HFFc6 (cell line): Measurements from ENCODE around the gene OR52N1. TPM values are rescaled to one million over a fixed set of nuclear protein-coding genes. Genes with fewer than 3 reads are reported as not detected.

Source experiments
- DNase-seq: peaks from one replicate; pipeline ENCODE4 v3.0.0-alpha.2; 2018
- H3K27ac Mint-ChIP-seq: 2 replicates; pipeline ENCODE4 v1.8.0; 2020; ENCODE audit warnings: mild to moderate bottlenecking, mixed read lengths
- H3K27me3 Mint-ChIP-seq: 2 replicates; pipeline ENCODE4 v1.8.0; 2021; ENCODE audit warnings: mild to moderate bottlenecking, moderate library complexity, mixed read lengths; ENCODE audit not compliant: insufficient read depth
- H3K36me3 Mint-ChIP-seq: 2 replicates; pipeline ENCODE4 v1.8.0; 2021; ENCODE audit warnings: low read depth, mixed read lengths
- H3K4me1 Mint-ChIP-seq: 2 replicates; pipeline ENCODE4 v1.8.0; 2020; ENCODE audit warnings: low read depth, mixed read lengths
- H3K4me3 Mint-ChIP-seq: 2 replicates; pipeline ENCODE4 v1.8.0; 2020; ENCODE audit warnings: mild to moderate bottlenecking, moderate library complexity, mixed read lengths
- H3K9me3 Mint-ChIP-seq: 2 replicates; pipeline ENCODE4 v1.8.0; 2020; ENCODE audit warnings: mild to moderate bottlenecking, mixed read lengths
- CTCF ChIP-seq: fragments of 200-600 bp; sonication (generic); IDR thresholded peaks from 2 replicates; pipeline ENCODE4 v1.5.0; 2021; ENCODE audit warnings: antibody characterized with exemption, mild to moderate bottlenecking
- total RNA-seq, 6 experiments: library from RNA; stranded (reverse); fragmentation: NEBNext Ultra II Directional; extraction: Animal tissue kit (Norgen Biotek cat#: 25700); gene quantifications; 2 replicates in 1 of 6; 3 replicates in 5 of 6; pipeline ENCODE4 v1.2.3, GENCODE V29; 2021

OR52N1 gene
- total RNA-seq, 6 experiments from 2014 or later = not detected

DNA sequence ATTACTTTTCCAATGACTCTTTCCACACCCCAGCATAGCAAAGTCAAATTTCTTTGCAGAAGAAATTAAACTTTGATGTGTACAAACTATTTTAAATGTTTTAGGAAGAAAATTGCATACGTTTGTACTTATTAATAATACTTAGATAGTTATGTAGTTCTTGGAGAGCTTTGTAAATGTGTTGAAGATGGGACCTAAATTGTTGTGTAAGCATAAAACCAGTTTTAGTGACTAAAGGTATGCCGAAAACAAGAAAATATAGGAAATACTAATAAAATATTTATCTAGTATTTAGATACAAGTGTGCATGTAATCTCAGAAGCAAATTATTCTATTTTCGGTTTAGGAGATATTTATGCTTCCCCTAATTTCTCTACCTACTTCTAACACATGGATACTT lies 41.2 kb downstream of the OR52N1 start:
- Mint-ChIP-seq H3K36me3 (no peaks in the 10 kb centered on the region), H3K4me3 (no peak overlapping the region), H3K27me3 (0 out of 2 replicates have a peak, but pooled peaks cover 2% of the 10 kb centered on the region), H3K4me1 (no peaks in the 10 kb centered on the region), H3K9me3 (no peaks in the 10 kb centered on the region), H3K27ac (no peak overlapping the region)
- no peak for TF ChIP-seq CTCF
- no peak for DNase-seq

GRCh38 chr11:5746614-5747013 lies 44.5 kb downstream of the OR52N1 start:
- peaks cover 8% of the 10 kb centered on the region; the same call in 1 of the 2 replicates for H3K27me3 Mint-ChIP-seq
- H3K4me3 Mint-ChIP-seq = no peak overlapping the region
- H3K9me3 Mint-ChIP-seq = no peaks in the 10 kb centered on the region; the same call in 1 of the 2 replicates
- no peak for TF ChIP-seq CTCF
- no peaks in the 10 kb centered on the region for H3K36me3 Mint-ChIP-seq
- no peak overlapping the region for H3K27ac Mint-ChIP-seq
- H3K4me1 Mint-ChIP-seq = no peaks in the 10 kb centered on the region
- no peak for DNase-seq

- no peak for DNase-seq
- peaks cover 8% of the 10 kb centered on the region; the same call in 1 of the 2 replicates for H3K27me3 Mint-ChIP-seq
These were observed 52.6 kb downstream of the OR52N1 start for GRCh38 chr11:5738431-5738830.

GRCh38 chr11:5737670-5738392 lies 53.2 kb downstream of the OR52N1 start:
- DNase-seq = no peak
- no peak overlapping the region for H3K27ac Mint-ChIP-seq

More at GRCh38 chr11:5738431-5738830, 52.6 kb downstream of the OR52N1 start:
- H3K27ac Mint-ChIP-seq = no peak overlapping the region
- no peaks in the 10 kb centered on the region for H3K36me3 Mint-ChIP-seq
- no peak overlapping the region for H3K4me3 Mint-ChIP-seq
- H3K9me3 Mint-ChIP-seq = peaks cover 4% of the 10 kb centered on the region; the same call in 1 of the 2 replicates
- peaks cover 25% of the 10 kb centered on the region for H3K4me1 Mint-ChIP-seq
- no peak for TF ChIP-seq CTCF

GRCh38 chr11:5737091-5737490 lies 54.0 kb downstream of the OR52N1 start:
- Mint-ChIP-seq H3K27me3 (peaks cover 1% of the 10 kb centered on the region; the same call in 1 of the 2 replicates), H3K9me3 (peaks cover 4% of the 10 kb centered on the region; the same call in 1 of the 2 replicates)
- DNase-seq = peak; percentile 8

More at GRCh38 chr11:5737670-5738392, 53.2 kb downstream of the OR52N1 start:
- Mint-ChIP-seq H3K36me3 (no peaks in the 10 kb centered on the region), H3K27me3 (peaks cover 4% of the 10 kb centered on the region; the same call in 1 of the 2 replicates), H3K9me3 (peaks cover 4% of the 10 kb centered on the region; the same call in 1 of the 2 replicates), H3K4me1 (peaks cover 25% of the 10 kb centered on the region), H3K4me3 (no peak overlapping the region)
- TF ChIP-seq CTCF = no peak

More at GRCh38 chr11:5737091-5737490, 54.0 kb downstream of the OR52N1 start:
- H3K36me3 Mint-ChIP-seq = no peaks in the 10 kb centered on the region
- no peak for TF ChIP-seq CTCF
- H3K4me3 Mint-ChIP-seq = no peak overlapping the region
- no peak overlapping the region for H3K27ac Mint-ChIP-seq
- H3K4me1 Mint-ChIP-seq = peaks cover 25% of the 10 kb centered on the region

Other genes starting within 250 kb of the OR52N1 start
- gene OR52H1, start 242.7 kb downstream of the OR52N1 start, total RNA-seq = not detected
- gene OR52B6, start 210.4 kb downstream of the OR52N1 start, total RNA-seq = not detected
- gene TRIM6, start 194.6 kb downstream of the OR52N1 start, total RNA-seq = 1 to 10 TPM; 4.0 to 9.0 (median 6.6) TPM
- gene TRIM34, start 166.3 kb downstream of the OR52N1 start, total RNA-seq = 1 to 10 TPM; 3.8 to 6.9 (median 4.9) TPM
- gene TRIM5, start 106.2 kb downstream of the OR52N1 start, total RNA-seq = 10 to 100 TPM; 35.7 to 49.4 (median 43.5) TPM
- gene TRIM22, start 101.5 kb downstream of the OR52N1 start, total RNA-seq = 100 to 1,000 TPM in 5 of 6 experiments, 10 to 100 TPM in 1; 77.9 to 131 (median 118) TPM
- not detected for gene OR56B1, start 54.8 kb downstream of the OR52N1 start, total RNA-seq
- not detected for gene OR52N4, start 37.0 kb downstream of the OR52N1 start, total RNA-seq
- not detected for gene OR52N5, start 7.9 kb downstream of the OR52N1 start, total RNA-seq
- not detected for gene OR52N2, start 17.7 kb upstream of the OR52N1 start, total RNA-seq
- not detected for gene OR52E6, start 50.6 kb upstream of the OR52N1 start, total RNA-seq
- gene OR52E8, start 66.4 kb upstream of the OR52N1 start, total RNA-seq = not detected
- gene OR52E4, start 89.4 kb upstream of the OR52N1 start, total RNA-seq = not detected
- gene OR52E5, start 101.9 kb upstream of the OR52N1 start, total RNA-seq = not detected
- gene OR56A3, start 151.0 kb upstream of the OR52N1 start, total RNA-seq = not detected
- not detected for gene OR56A5, start 177.2 kb upstream of the OR52N1 start, total RNA-seq
- gene OR52L1, start 195.7 kb upstream of the OR52N1 start, total RNA-seq = not detected
- not detected for gene OR56A4, start 215.7 kb upstream of the OR52N1 start, total RNA-seq
- gene OR56A1, start 239.5 kb upstream of the OR52N1 start, total RNA-seq = not detected